ENCODE results near the gene F7. TPM values are rescaled to one million over a fixed set of nuclear protein-coding genes. Genes with fewer than 3 reads are reported as not detected.

F7 gene
- total RNA-seq, 3 donors from 2014 or later, result 0.15 to 0.48 (median 0.33) TPM

- Histone ChIP-seq H3K36me3 (no peaks in the 10 kb centered on the region), H3K4me3 (no peak overlapping the region), H3K27me3 (no peaks in the 10 kb centered on the region), H3K27ac (no peak overlapping the region), H3K9me3 (no peaks in the 10 kb centered on the region), H3K4me1 (no peaks in the 10 kb centered on the region)
- DNase-seq (ENCODE audit: low spot score in 2 of 2), result no peak
- TF ChIP-seq CTCF (IDR thresholded peaks at IDR 0.05) (no peak), POLR2AphosphoS5 (IDR thresholded peaks at IDR 0.05) (no peak), POLR2A (IDR thresholded peaks at IDR 0.05) (no peak)
- intact Hi-C loops (cut with DNase I; ENCODE audit: low total_unique reads), result no loop called here
Measured at GRCh38 chr13:113095146-113096051, 10.2 kb upstream of the F7 start.

- Histone ChIP-seq H3K9me3 (no peaks in the 10 kb centered on the region), H3K4me3 (no peak overlapping the region), H3K27ac (no peak overlapping the region), H3K27me3 (no peaks in the 10 kb centered on the region), H3K36me3 (no peaks in the 10 kb centered on the region), H3K4me1 (no peaks in the 10 kb centered on the region)
- TF ChIP-seq POLR2A (IDR thresholded peaks at IDR 0.05) (no peak), CTCF (IDR thresholded peaks at IDR 0.05) (no peak), POLR2AphosphoS5 (IDR thresholded peaks at IDR 0.05) (no peak)
- no peak for DNase-seq (ENCODE audit: low spot score in 2 of 2)
- intact Hi-C loops (cut with DNase I; ENCODE audit: low total_unique reads), result no loop called here
Measured at GRCh38 chr13:113096052-113096744, 9.4 kb upstream of the F7 start.

- no peak overlapping the region for H3K4me3 ChIP-seq
- no peaks in the 10 kb centered on the region for H3K9me3 ChIP-seq
- no peak overlapping the region for H3K27ac ChIP-seq
- H3K36me3 ChIP-seq, result no peaks in the 10 kb centered on the region
- H3K4me1 ChIP-seq, result no peaks in the 10 kb centered on the region
- TF ChIP-seq CTCF (IDR thresholded peaks at IDR 0.05), result no peak
- no peak for TF ChIP-seq POLR2A (IDR thresholded peaks at IDR 0.05)
- TF ChIP-seq POLR2AphosphoS5 (IDR thresholded peaks at IDR 0.05), result no peak
- no peak for DNase-seq (ENCODE audit: low spot score in 2 of 2)
- no peaks in the 10 kb centered on the region for H3K27me3 ChIP-seq
- intact Hi-C loops (cut with DNase I; ENCODE audit: low total_unique reads), result no loop called here
Measured at GRCh38 chr13:113096745-113097305, 8.8 kb upstream of the F7 start.

GRCh38 chr13:113097651-113098050, 7.9 kb upstream of the F7 start:
- TF ChIP-seq CTCF (IDR thresholded peaks at IDR 0.05) (no peak), POLR2A (IDR thresholded peaks at IDR 0.05) (no peak), POLR2AphosphoS5 (IDR thresholded peaks at IDR 0.05) (no peak)
- Histone ChIP-seq H3K27me3 (no peaks in the 10 kb centered on the region), H3K27ac (no peak overlapping the region), H3K9me3 (no peaks in the 10 kb centered on the region), H3K4me1 (no peaks in the 10 kb centered on the region), H3K36me3 (no peaks in the 10 kb centered on the region), H3K4me3 (no peak overlapping the region)
- intact Hi-C loops (cut with DNase I; ENCODE audit: low total_unique reads), result no loop called here
- DNase-seq (ENCODE audit: low spot score in 2 of 2), result no peak
